Forelimb muscle (tissue), 1 donor: ENCODE results near the gene TBX10. TPM values are rescaled to one million over a fixed set of nuclear protein-coding genes. Genes with fewer than 3 reads are reported as not detected.

ENCODE experiments used
- polyA plus RNA-seq: library from polyadenylated mRNA; unstranded; fragments of 120-200 nt; gene quantifications from one replicate; pipeline ENCODE4 v1.2.1, GENCODE V29; 2013; ENCODE audit not compliant: insufficient read length

Gene TBX10
- polyA plus RNA-seq, 1 donor, result not detected

Other genes with a start within 250 kb of the TBX10 start
- gene RAD9A, start 247.8 kb downstream of the TBX10 start, polyA plus RNA-seq, result 8.2 TPM
- 123 TPM for gene PPP1CA, start 237.9 kb downstream of the TBX10 start, polyA plus RNA-seq
- 6.6 TPM for gene TBC1D10C, start 235.7 kb downstream of the TBX10 start, polyA plus RNA-seq
- 73.3 TPM for gene CARNS1, start 224.1 kb downstream of the TBX10 start, polyA plus RNA-seq
- 32.0 TPM for gene RPS6KB2, start 211.3 kb downstream of the TBX10 start, polyA plus RNA-seq
- 1.1 TPM for gene PTPRCAP, start 202.1 kb downstream of the TBX10 start, polyA plus RNA-seq
- gene CORO1B, start 196.3 kb downstream of the TBX10 start, polyA plus RNA-seq, result 26.2 TPM
- gene GPR152, start 187.0 kb downstream of the TBX10 start, polyA plus RNA-seq, result not detected
- gene CABP4, start 184.4 kb downstream of the TBX10 start, polyA plus RNA-seq, result 1.1 TPM
- 53.4 TPM for gene TMEM134, start 170.5 kb downstream of the TBX10 start, polyA plus RNA-seq
- 42.0 TPM for gene AIP, start 156.7 kb downstream of the TBX10 start, polyA plus RNA-seq
- 6.3 TPM for gene PITPNM1, start 134.4 kb downstream of the TBX10 start, polyA plus RNA-seq
- gene CDK2AP2, start 131.6 kb downstream of the TBX10 start, polyA plus RNA-seq, result 16.2 TPM
- gene CABP2, start 116.3 kb downstream of the TBX10 start, polyA plus RNA-seq, result not detected
- 200 TPM for gene GSTP1, start 56.0 kb downstream of the TBX10 start, polyA plus RNA-seq
- gene NDUFV1, start 32.8 kb downstream of the TBX10 start, polyA plus RNA-seq, result 151 TPM
- gene NUDT8, start 9.8 kb downstream of the TBX10 start, polyA plus RNA-seq, result 3.7 TPM
- gene ACY3, start 11.0 kb upstream of the TBX10 start, polyA plus RNA-seq, result 0.63 TPM
- gene ALDH3B2, start 34.9 kb upstream of the TBX10 start, polyA plus RNA-seq, result not detected